Naive thymus-derived CD8-positive, alpha-beta T cell (primary cell): ENCODE measurements around the gene DHCR24. TPM values are rescaled to one million over a fixed set of nuclear protein-coding genes. Genes with fewer than 3 reads are reported as not detected.

Source experiments
- ATAC-seq, 2 donors: fragments of 150-1000 bp; cut with Tn5 transposase in 1 of 2; sonication (Bioruptor Pico), chemical (Tn5 transposase) in 1 of 2; 1 replicate in 1 of 2; 2 replicates in 1 of 2; pipeline ENCODE4 v1.10.0; 2021; ENCODE audit warnings: mild to moderate bottlenecking in 2 of 2, moderate library complexity in 2 of 2
- POLR2A ChIA-PET: fragments of 350-600 bp; sonication (Branson Sonifier 250); formaldehyde crosslinking; loops from one replicate; lab custom pipeline; 2021; ENCODE audit warnings: antibody characterized with exemption; lab: Charles Lee
- DNase-seq, 10 donors: peaks; one replicate each; pipeline versions ENCODE4 v3.0.0 to v3.0.0-alpha.2; 2020 to 2022
- H3K27ac Mint-ChIP-seq, 10 donors: one replicate each; pipeline ENCODE4 v1.8.0; 2020 to 2022; ENCODE audit warnings: mild to moderate bottlenecking in 10 of 10, mixed read lengths in 10 of 10, moderate library complexity in 4 of 10, inconsistent platforms in 1 of 10
- H3K27me3 Mint-ChIP-seq, 5 donors: one replicate each; pipeline ENCODE4 v1.8.0; 2021 to 2022; ENCODE audit warnings: mixed read lengths in 5 of 5
- H3K36me3 Mint-ChIP-seq, 3 donors: one replicate each; pipeline ENCODE4 v1.8.0; 2020 to 2022; ENCODE audit warnings: mixed read lengths in 3 of 3, mild to moderate bottlenecking in 2 of 3, inconsistent platforms in 1 of 3
- H3K4me1 Mint-ChIP-seq, 4 donors: one replicate each; pipeline ENCODE4 v1.8.0; 2021 to 2022; ENCODE audit warnings: mixed read lengths in 4 of 4
- H3K4me3 Mint-ChIP-seq, 10 donors: one replicate each; pipeline ENCODE4 v1.8.0; 2020 to 2022; ENCODE audit warnings: mild to moderate bottlenecking in 10 of 10, mixed read lengths in 10 of 10, moderate library complexity in 6 of 10, inconsistent platforms in 1 of 10
- H3K9me3 Mint-ChIP-seq, 9 donors: one replicate each; pipeline ENCODE4 v1.8.0; 2020 to 2022; ENCODE audit warnings: mixed read lengths in 9 of 9, mild to moderate bottlenecking in 3 of 9, inconsistent platforms in 1 of 9, moderate library complexity in 1 of 9
- polyA plus RNA-seq, 3 donors: library from polyadenylated mRNA; unstranded; fragments of 300-500 nt; fragmentation: Illumina TruSeq; gene quantifications; one replicate each; pipeline ENCODE4 v1.2.3, GENCODE V29; 2021
- total RNA-seq, 8 experiments: library from RNA in 2 of 8; stranded (reverse) in 2 of 8; gene quantifications; one replicate each; pipeline ENCODE4 v1.2.3 and lab custom pipeline; 2021 to 2026

DHCR24 gene
- total and polyA plus RNA-seq, 5 experiments from 2014 or later, result 1.8 to 4.2 (median 3.4) TPM

GRCh38 chr1:54869173-54869851 is 17.7 kb downstream of the DHCR24 start:
- ATAC-seq (no peak), DNase-seq (no peak)
- no peak overlapping the region for H3K27ac Mint-ChIP-seq
- H3K27me3 Mint-ChIP-seq, result no peaks in the 10 kb centered on the region
- no peaks in the 10 kb centered on the region for H3K4me1 Mint-ChIP-seq
- H3K36me3 Mint-ChIP-seq, result peaks cover 0 to 18% (median 2%) of the 10 kb centered on the region in 3 donors
- no peak overlapping the region for H3K4me3 Mint-ChIP-seq
- H3K9me3 Mint-ChIP-seq, result no peaks in the 10 kb centered on the region
- POLR2A ChIA-PET, result no interaction called here

GRCh38 chr1:54867717-54868057 is 19.3 kb downstream of the DHCR24 start:
- POLR2A ChIA-PET, result no interaction called here
- Mint-ChIP-seq H3K4me3 (no peak overlapping the region), H3K27me3 (no peaks in the 10 kb centered on the region), H3K9me3 (no peaks in the 10 kb centered on the region), H3K36me3 (peaks cover 0 to 11% (median 2%) of the 10 kb centered on the region in 3 donors), H3K27ac (no peak overlapping the region), H3K4me1 (no peaks in the 10 kb centered on the region)
- no peak for DNase-seq
- no peak for ATAC-seq

GRCh38 chr1:54866801-54867716 is 19.9 kb downstream of the DHCR24 start:
- no peaks in the 10 kb centered on the region for H3K27me3 Mint-ChIP-seq
- DNase-seq (no peak), ATAC-seq (no peak)
- no peak overlapping the region for H3K27ac Mint-ChIP-seq
- H3K4me3 Mint-ChIP-seq, result no peak overlapping the region
- H3K4me1 Mint-ChIP-seq, result no peaks in the 10 kb centered on the region
- H3K36me3 Mint-ChIP-seq, result peaks cover 0 to 9% (median 2%) of the 10 kb centered on the region in 3 donors
- H3K9me3 Mint-ChIP-seq, result no peaks in the 10 kb centered on the region
- POLR2A ChIA-PET, result no interaction called here

- no peaks in the 10 kb centered on the region for H3K9me3 Mint-ChIP-seq
- peak overlapping the region in 1 of 10 donors; percentile 59 for H3K27ac Mint-ChIP-seq
- peaks cover 0 to 2% (median 0%) of the 10 kb centered on the region in 4 donors for H3K4me1 Mint-ChIP-seq
- POLR2A ChIA-PET, result no interaction called here
- H3K27me3 Mint-ChIP-seq, result no peaks in the 10 kb centered on the region
- no peak overlapping the region for H3K4me3 Mint-ChIP-seq
- DNase-seq (no peak), ATAC-seq (no peak)
- peaks cover 0 to 9% (median 2%) of the 10 kb centered on the region in 3 donors for H3K36me3 Mint-ChIP-seq
Observed at GRCh38 chr1:54865238-54866073, 21.5 kb downstream of the DHCR24 start.

GRCh38 chr1:54864460-54865208 is 22.4 kb downstream of the DHCR24 start:
- POLR2A ChIA-PET, result no interaction called here
- peak overlapping the region in 1 of 10 donors; percentile 59 for H3K27ac Mint-ChIP-seq
- no peak for ATAC-seq

GRCh38 chr1:54863267-54863665 is 23.7 kb downstream of the DHCR24 start:
- Mint-ChIP-seq H3K27ac (peak overlapping the region in 1 of 10 donors; percentile 44), H3K4me1 (peaks cover 0 to 2% (median 0%) of the 10 kb centered on the region in 4 donors), H3K4me3 (no peak overlapping the region), H3K36me3 (peaks cover 0 to 9% (median 0%) of the 10 kb centered on the region in 3 donors), H3K27me3 (no peaks in the 10 kb centered on the region), H3K9me3 (no peaks in the 10 kb centered on the region)
- POLR2A ChIA-PET, result no interaction called here
- DNase-seq (no peak), ATAC-seq (no peak)

More at GRCh38 chr1:54864460-54865208, 22.4 kb downstream of the DHCR24 start:
- no peak for DNase-seq
- peaks cover 0 to 2% (median 0%) of the 10 kb centered on the region in 4 donors for H3K4me1 Mint-ChIP-seq
- no peaks in the 10 kb centered on the region for H3K27me3 Mint-ChIP-seq
- H3K4me3 Mint-ChIP-seq, result no peak overlapping the region
- peaks cover 0 to 9% (median 2%) of the 10 kb centered on the region in 3 donors for H3K36me3 Mint-ChIP-seq
- H3K9me3 Mint-ChIP-seq, result no peaks in the 10 kb centered on the region

- Mint-ChIP-seq H3K27me3 (no peaks in the 10 kb centered on the region), H3K27ac (peak overlapping the region in 1 of 10 donors; percentile 20), H3K4me1 (peaks cover 0 to 2% (median 0%) of the 10 kb centered on the region in 4 donors), H3K9me3 (no peaks in the 10 kb centered on the region), H3K36me3 (peaks cover 0 to 9% (median 0%) of the 10 kb centered on the region in 3 donors), H3K4me3 (no peak overlapping the region)
- no peak for ATAC-seq
- no peak for DNase-seq
- POLR2A ChIA-PET, result no interaction called here
Observed at GRCh38 chr1:54861070-54861761, 25.8 kb downstream of the DHCR24 start.

- Mint-ChIP-seq H3K27me3 (no peaks in the 10 kb centered on the region), H3K4me3 (no peak overlapping the region), H3K27ac (no peak overlapping the region), H3K36me3 (peaks cover 0 to 6% (median 0%) of the 10 kb centered on the region in 3 donors), H3K4me1 (peaks cover 0 to 2% (median 0%) of the 10 kb centered on the region in 4 donors), H3K9me3 (no peaks in the 10 kb centered on the region)
- ATAC-seq (no peak), DNase-seq (no peak)
- POLR2A ChIA-PET, result interaction anchor here (0.6 kb wide), 1 partner anchor 35 kb away, joined by 3 read pairs; no protein-coding TSS in a partner anchor
Observed at GRCh38 chr1:54859700-54860391, 27.1 kb downstream of the DHCR24 start.

GRCh38 chr1:54857746-54858561 is 29.0 kb downstream of the DHCR24 start:
- DNase-seq, result no peak
- Mint-ChIP-seq H3K27ac (no peak overlapping the region), H3K4me3 (no peak overlapping the region), H3K4me1 (peaks cover 0 to 2% (median 0%) of the 10 kb centered on the region in 4 donors), H3K27me3 (no peaks in the 10 kb centered on the region), H3K9me3 (no peaks in the 10 kb centered on the region), H3K36me3 (peaks cover 0 to 3% (median 0%) of the 10 kb centered on the region in 3 donors)
- ATAC-seq, result no peak
- POLR2A ChIA-PET, result no interaction called here

- Mint-ChIP-seq H3K9me3 (no peaks in the 10 kb centered on the region), H3K4me1 (peaks cover 0 to 2% (median 0%) of the 10 kb centered on the region in 4 donors), H3K36me3 (no peaks in the 10 kb centered on the region), H3K27ac (no peak overlapping the region), H3K4me3 (no peak overlapping the region), H3K27me3 (no peaks in the 10 kb centered on the region)
- no peak for ATAC-seq
- POLR2A ChIA-PET, result no interaction called here
- no peak for DNase-seq
Observed at GRCh38 chr1:54857141-54857540, 29.9 kb downstream of the DHCR24 start.
